Endothelial cell of umbilical vein (primary cell): Measurements from ENCODE around the gene NAPB. TPM values are rescaled to one million over a fixed set of nuclear protein-coding genes. Genes with fewer than 3 reads are reported as not detected.

Experiments used
- BruUV-seq: library from RNA; stranded (reverse); fragments of 400-500 nt; replicated peaks from 2 replicates; lab custom pipeline; 2021; lab: Mats Ljungman, UMichigan
- CTCF ChIA-PET: fragments of 300-600, 350-600 bp; sonication (Branson Sonifier 250); formaldehyde crosslinking; loops from one replicate; lab custom pipeline; 2021; ENCODE audit warnings: antibody characterized with exemption, inconsistent platforms; lab: Charles Lee
- POLR2A ChIA-PET: fragments of 300-600, 350-600 bp; sonication (Branson Sonifier 250); formaldehyde crosslinking; loops from one replicate; lab custom pipeline; 2021; ENCODE audit warnings: antibody characterized with exemption, inconsistent platforms; lab: Charles Lee
- DNase-seq: peaks from one replicate; pipeline ENCODE4 v3.0.0-alpha.2; 2011; ENCODE audit warnings: low read depth, low spot score
- FAIRE-seq: peaks from 2 replicates; lab custom pipeline; 2011; peaks lifted over from hg19 to GRCh38; lab: Jason Lieb, UNC
- H2AFZ ChIP-seq: 2 replicates; pipeline ENCODE4 v1.6.0; 2012; ENCODE audit warnings: low read depth, low read length, control low read depth, inconsistent platforms
- H3K27ac ChIP-seq: 2 replicates; pipeline ENCODE4 v1.5.1; 2011; ENCODE audit warnings: low read depth, mild to moderate bottlenecking, control low read depth, low read length, moderate library complexity; ENCODE audit not compliant: insufficient read depth
- H3K27me3 ChIP-seq, 2 experiments: 2 replicates each; pipeline versions ENCODE4 v1.6.0 to v1.6.1; 2011; ENCODE audit warnings: low read length in 2 of 2, mixed read lengths in 1 of 2; ENCODE audit not compliant: control insufficient read depth in 2 of 2, insufficient read depth in 2 of 2
- H3K36me3 ChIP-seq, 2 experiments: 2 replicates in 1 of 2; 3 replicates in 1 of 2; pipeline ENCODE4 v1.5.1; 2011; ENCODE audit warnings: low read length in 2 of 2, mild to moderate bottlenecking in 1 of 2, moderate library complexity in 1 of 2; ENCODE audit not compliant: control insufficient read depth in 2 of 2, insufficient read depth in 2 of 2; ENCODE audit errors: extremely low read depth in 1 of 2
- H3K4me1 ChIP-seq: 3 replicates; pipeline ENCODE4 v1.5.1; 2011; ENCODE audit warnings: mild to moderate bottlenecking, low read length; ENCODE audit not compliant: control insufficient read depth, insufficient read depth; ENCODE audit errors: extremely low read depth
- H3K4me2 ChIP-seq: 2 replicates; pipeline ENCODE4 v1.6.1; 2011; ENCODE audit warnings: low read length, control low read depth, mixed read lengths; ENCODE audit not compliant: insufficient read depth
- H3K4me3 ChIP-seq, 3 experiments: fragments of 200-600 bp in 1 of 3; sonication (generic), shearing (Covaris generic) in 1 of 3; replicated peaks in 1 of 3; 2 replicates each; pipeline ENCODE4 v1.5.1; 2011 to 2016; ENCODE audit warnings: control low read depth in 3 of 3, low read length in 3 of 3, mild to moderate bottlenecking in 2 of 3, inconsistent platforms in 1 of 3, low read depth in 1 of 3, moderate library complexity in 1 of 3; ENCODE audit not compliant: insufficient read depth in 1 of 3
- H3K79me2 ChIP-seq: 2 replicates; pipeline ENCODE4 v1.6.0; 2012; ENCODE audit warnings: low read length, inconsistent platforms; ENCODE audit not compliant: control insufficient read depth, insufficient read depth
- H3K9ac ChIP-seq: replicated peaks from 2 replicates; pipeline ENCODE3; 2011; ENCODE audit warnings: low read length, control low read depth; ENCODE audit not compliant: insufficient read depth; ENCODE audit errors: extremely low read depth
- H3K9me1 ChIP-seq: replicated peaks from 3 replicates; pipeline ENCODE4 v1.6.0; 2011; ENCODE audit warnings: mild to moderate bottlenecking, low read length; ENCODE audit not compliant: control insufficient read depth, insufficient read depth; ENCODE audit errors: extremely low read depth
- H3K9me3 ChIP-seq: replicated peaks from 2 replicates; pipeline ENCODE4 v1.5.1; 2012; ENCODE audit warnings: low read length, inconsistent platforms; ENCODE audit not compliant: control insufficient read depth, insufficient read depth
- H4K20me1 ChIP-seq: replicated peaks from 2 replicates; pipeline ENCODE3; 2011; ENCODE audit warnings: mild to moderate bottlenecking, low read length; ENCODE audit not compliant: control insufficient read depth, insufficient read depth; ENCODE audit errors: extremely low read depth
- EZH2 ChIP-seq: IDR thresholded peaks from 2 replicates; pipeline ENCODE4 v1.6.1; 2012; ENCODE audit warnings: borderline replicate concordance, low read depth, mild to moderate bottlenecking, moderate library complexity, low read length, inconsistent platforms; ENCODE audit not compliant: severe bottlenecking
- FOS ChIP-seq: IDR thresholded peaks from 2 replicates; pipeline ENCODE4 v1.6.1; 2011; ENCODE audit warnings: mild to moderate bottlenecking, low read length, moderate library complexity, borderline replicate concordance; ENCODE audit not compliant: insufficient read depth
- GATA2 ChIP-seq: IDR thresholded peaks from 2 replicates; pipeline ENCODE4 v1.7.0; 2011; ENCODE audit warnings: low read depth, mild to moderate bottlenecking, moderate library complexity, mixed read lengths, low read length; ENCODE audit not compliant: insufficient read length, insufficient read depth
- JUN ChIP-seq: IDR thresholded peaks from 2 replicates; pipeline ENCODE4 v1.6.1; 2011; ENCODE audit warnings: borderline replicate concordance, low read depth; ENCODE audit not compliant: insufficient read length, insufficient read depth
- MYC ChIP-seq: IDR thresholded peaks from one replicate; pipeline ENCODE4 v1.6.1; 2011; ENCODE audit warnings: mild to moderate bottlenecking, low read depth, low read length
- POLR2A ChIP-seq: IDR thresholded peaks from 2 replicates; pipeline ENCODE4 v1.6.1; 2012; ENCODE audit warnings: low read depth, mild to moderate bottlenecking, control low read depth, low read length
- POLR2AphosphoS5 ChIP-seq: IDR thresholded peaks from 2 replicates; pipeline ENCODE4 v1.6.1; 2012; ENCODE audit warnings: low read depth, mild to moderate bottlenecking, control low read depth, low read length, moderate library complexity; ENCODE audit not compliant: insufficient read depth
- dilution Hi-C: fragments of 300-500 bp; cut with MboI; formaldehyde crosslinking; loops from one replicate; pipeline ENCODE4 v1.15.0; 2019; ENCODE audit warnings: low sequenced_read_pairs; ENCODE audit not compliant: extremely low pct_ligation_motif_present
- intact Hi-C: fragments of 100-400 bp; cut with micrococcal nuclease; formaldehyde crosslinking; loops from one replicate; pipeline ENCODE4 v1.10.0; 2022
- polyA plus RNA-seq, 4 experiments: library from polyadenylated mRNA; depleted of rRNA in 3 of 4; stranded (reverse) in 3 of 4; unstranded in 1 of 4; fragments of >200 nt; gene quantifications; 2 replicates each; pipeline versions ENCODE4 v1.2.1 to v1.2.3, GENCODE V29; 2011 to 2012; ENCODE audit warnings: missing spikeins in 1 of 4
- total RNA-seq: library from RNA; stranded (reverse); gene quantifications from 2 replicates; pipeline ENCODE4 v1.2.3, GENCODE V29; 2021
- TF ChIP-seq, protein P1 (sequence below): IDR thresholded peaks from 2 replicates; pipeline ENCODE4 v1.6.1; 2011; ENCODE audit not compliant: insufficient read depth, insufficient read length
- TF ChIP-seq, protein P2 (sequence below), 2 donors: IDR thresholded peaks; 1 replicate in 1 of 2; 2 replicates in 1 of 2; pipeline ENCODE4 v1.5.1; 2011; ENCODE audit warnings: low read length in 2 of 2, mild to moderate bottlenecking in 2 of 2, moderate library complexity in 2 of 2, control low read depth in 1 of 2, inconsistent platforms in 1 of 2, low read depth in 1 of 2; ENCODE audit not compliant: insufficient read depth in 1 of 2; ENCODE audit errors: extremely low read depth in 1 of 2

Gene NAPB
- total and polyA plus RNA-seq, 2 donors (not counting 3 experiments of a cell fraction or from before 2014, with no cell fraction given): 4.7 to 10.1 TPM

DNA sequence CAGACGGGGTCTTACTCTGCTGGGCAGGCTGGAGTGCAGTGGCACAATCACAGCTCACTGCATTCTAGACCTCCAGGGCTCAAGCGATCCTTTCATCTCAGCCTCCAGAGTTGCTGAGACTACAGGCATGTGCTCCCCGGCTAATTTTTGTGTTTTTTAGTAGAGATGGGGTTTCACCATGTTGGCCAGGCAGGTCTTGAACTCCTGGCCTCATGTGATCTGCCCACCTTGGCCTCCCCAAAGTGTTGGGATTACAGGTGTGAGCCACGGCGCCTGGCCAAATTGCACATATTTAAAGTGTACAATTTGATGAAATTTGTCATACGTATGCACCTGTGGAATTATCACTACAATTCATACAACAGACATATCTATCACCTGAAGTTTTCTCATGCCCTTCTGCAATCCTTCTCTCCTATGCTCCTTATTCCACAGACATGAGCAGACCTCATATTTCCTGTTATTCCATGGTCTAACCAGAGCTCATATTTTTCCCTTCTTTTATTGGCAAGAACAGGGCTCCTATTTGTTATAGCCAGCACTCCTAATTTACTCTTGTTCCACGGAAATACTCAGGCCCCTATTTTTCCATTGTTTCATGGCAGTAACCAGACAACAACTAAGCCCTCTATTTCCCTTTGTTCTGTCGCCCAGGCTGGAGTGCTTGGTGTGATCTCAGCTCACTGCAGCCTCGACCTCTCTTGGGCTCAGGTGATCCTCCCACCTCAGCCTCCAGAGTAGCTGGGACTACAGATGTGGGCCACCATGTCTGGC lies 16.0 kb upstream of the NAPB start:
- intact Hi-C loops: no loop called here
- ChIA-PET CTCF (interaction anchor here (1.1 to 2.6 kb wide), 6 partner anchors 9 to 87 kb away, joined by 3 to 10 read pairs (median 6); partner anchors contain the start of gene NAPB), POLR2A (no interaction called here)
- Histone ChIP-seq H3K79me2 (no peaks in the 10 kb centered on the region), H4K20me1 (no peaks in the 10 kb centered on the region), H2AFZ (no peak overlapping the region), H3K27me3 (peaks cover 0 to 6% of the 10 kb centered on the region in 2 experiments), H3K9me3 (no peaks in the 10 kb centered on the region), H3K27ac (no peak overlapping the region), H3K4me2 (no peak overlapping the region), H3K4me3 (no peak overlapping the region), H3K4me1 (no peaks in the 10 kb centered on the region), H3K36me3 (no peaks in the 10 kb centered on the region), H3K9ac (no peak overlapping the region), H3K9me1 (no peaks in the 10 kb centered on the region)
- DNase-seq (peak; percentile 17), FAIRE-seq (no peak)
- dilution Hi-C loops: no loop called here
- TF ChIP-seq FOS: no peak
- TF ChIP-seq, protein P1, sequence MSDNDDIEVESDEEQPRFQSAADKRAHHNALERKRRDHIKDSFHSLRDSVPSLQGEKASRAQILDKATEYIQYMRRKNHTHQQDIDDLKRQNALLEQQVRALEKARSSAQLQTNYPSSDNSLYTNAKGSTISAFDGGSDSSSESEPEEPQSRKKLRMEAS: no peak
- TF ChIP-seq POLR2A: no peak
- no peak for TF ChIP-seq EZH2
- TF ChIP-seq GATA2: no peak
- TF ChIP-seq JUN: no peak
- TF ChIP-seq, protein P2, sequence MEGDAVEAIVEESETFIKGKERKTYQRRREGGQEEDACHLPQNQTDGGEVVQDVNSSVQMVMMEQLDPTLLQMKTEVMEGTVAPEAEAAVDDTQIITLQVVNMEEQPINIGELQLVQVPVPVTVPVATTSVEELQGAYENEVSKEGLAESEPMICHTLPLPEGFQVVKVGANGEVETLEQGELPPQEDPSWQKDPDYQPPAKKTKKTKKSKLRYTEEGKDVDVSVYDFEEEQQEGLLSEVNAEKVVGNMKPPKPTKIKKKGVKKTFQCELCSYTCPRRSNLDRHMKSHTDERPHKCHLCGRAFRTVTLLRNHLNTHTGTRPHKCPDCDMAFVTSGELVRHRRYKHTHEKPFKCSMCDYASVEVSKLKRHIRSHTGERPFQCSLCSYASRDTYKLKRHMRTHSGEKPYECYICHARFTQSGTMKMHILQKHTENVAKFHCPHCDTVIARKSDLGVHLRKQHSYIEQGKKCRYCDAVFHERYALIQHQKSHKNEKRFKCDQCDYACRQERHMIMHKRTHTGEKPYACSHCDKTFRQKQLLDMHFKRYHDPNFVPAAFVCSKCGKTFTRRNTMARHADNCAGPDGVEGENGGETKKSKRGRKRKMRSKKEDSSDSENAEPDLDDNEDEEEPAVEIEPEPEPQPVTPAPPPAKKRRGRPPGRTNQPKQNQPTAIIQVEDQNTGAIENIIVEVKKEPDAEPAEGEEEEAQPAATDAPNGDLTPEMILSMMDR (IDR thresholded peaks at IDR 0.05; ENCODE audit: extremely low read depth in 1 of 2, insufficient read depth in 1 of 2, low read depth in 1 of 2, low read length in 2 of 2): no peak
- TF ChIP-seq MYC: no peak
- TF ChIP-seq POLR2AphosphoS5: no peak
- BruUV-seq: no TSS peak
